GM12878 (cell line): ENCODE measurements around the gene ATP8B1. TPM values are rescaled to one million over a fixed set of nuclear protein-coding genes. Genes with fewer than 3 reads are reported as not detected.

Source experiments
- ATAC-seq: fragments of 200-7000 bp; cut with Tn5 transposase; 3 replicates; pipeline ENCODE4 v1.9.1; 2020; ENCODE audit warnings: mild to moderate bottlenecking, moderate library complexity
- BruUV-seq: library from RNA; stranded (reverse); fragments of 400-500 nt; replicated peaks from 2 replicates; lab custom pipeline; 2021; lab: Mats Ljungman, UMichigan
- CTCF ChIA-PET: fragments of 300-600 bp; sonication (Branson Sonifier 250); formaldehyde crosslinking; extraction: SDS; loops from one replicate; lab custom pipeline; 2021; ENCODE audit warnings: inconsistent platforms; lab: Yijun Ruan, JAX
- POLR2A ChIA-PET: fragments of 350-600 bp; formaldehyde crosslinking; extraction: SDS; loops from one replicate; lab custom pipeline; 2021; ENCODE audit warnings: inconsistent platforms; lab: Charles Lee
- RAD21 ChIA-PET: fragments of 300-600 bp; sonication (Branson Sonifier 250); formaldehyde crosslinking; loops from one replicate; lab custom pipeline; 2023; ENCODE audit warnings: antibody characterized with exemption; ENCODE audit not compliant: unreplicated experiment; lab: Charles Lee
- SMC1A ChIA-PET: fragments of 300-600 bp; sonication (Branson Sonifier 250); formaldehyde crosslinking; loops from one replicate; lab custom pipeline; 2023; ENCODE audit not compliant: unreplicated experiment, uncharacterized antibody; lab: Charles Lee
- DNase-seq: peaks from one replicate; pipeline ENCODE4 v3.0.0-alpha.2; 2011; ENCODE audit warnings: low read depth, low spot score
- FAIRE-seq: peaks from 3 replicates; lab custom pipeline; 2011; peaks lifted over from hg19 to GRCh38; lab: Jason Lieb, UNC
- H2AFZ ChIP-seq: 2 replicates; pipeline ENCODE4 v1.6.0; 2011; ENCODE audit warnings: low read depth, low read length, control low read depth; ENCODE audit not compliant: control insufficient read depth
- H3K27ac ChIP-seq: 2 replicates; pipeline ENCODE4 v1.5.1; 2011; ENCODE audit warnings: control low read depth; ENCODE audit not compliant: control insufficient read depth, insufficient read depth
- H3K27me3 ChIP-seq, 2 experiments: replicated peaks in 1 of 2; 2 replicates each; pipeline versions ENCODE4 v1.6.0 to v1.6.1; 2011; ENCODE audit warnings: low read length in 1 of 2; ENCODE audit not compliant: control insufficient read depth in 2 of 2, insufficient read depth in 2 of 2
- H3K36me3 ChIP-seq, 2 experiments: 2 replicates each; pipeline ENCODE4 v1.5.1; 2011; ENCODE audit warnings: low read length in 1 of 2; ENCODE audit not compliant: control insufficient read depth in 2 of 2, insufficient read depth in 2 of 2
- H3K4me1 ChIP-seq: 2 replicates; pipeline ENCODE4 v1.6.1; 2011; ENCODE audit warnings: mild to moderate bottlenecking, low read length, moderate library complexity, mixed read lengths; ENCODE audit not compliant: control insufficient read depth, insufficient read depth
- H3K4me2 ChIP-seq: 2 replicates; pipeline ENCODE4 v1.6.0; 2011; ENCODE audit warnings: control low read depth; ENCODE audit not compliant: control insufficient read depth, insufficient read depth
- H3K4me3 ChIP-seq: fragments of 200-600 bp; sonication (generic); 2 replicates; pipeline ENCODE4 v1.5.1; 2016
- H3K79me2 ChIP-seq: 2 replicates; pipeline ENCODE4 v1.6.0; 2011; ENCODE audit warnings: low read length; ENCODE audit not compliant: control insufficient read depth, insufficient read depth
- H3K9ac ChIP-seq: 2 replicates; pipeline ENCODE4 v1.8.0; 2011; ENCODE audit warnings: low read length, control low read depth, mixed read lengths; ENCODE audit not compliant: control insufficient read depth, insufficient read depth
- H3K9me3 ChIP-seq: replicated peaks from 3 replicates; pipeline ENCODE4 v1.5.1; 2011; ENCODE audit warnings: mild to moderate bottlenecking, low read length; ENCODE audit not compliant: control insufficient read depth, insufficient read depth
- H4K20me1 ChIP-seq: 2 replicates; pipeline ENCODE4 v1.6.0; 2011; ENCODE audit not compliant: control insufficient read depth, insufficient read depth
- BCLAF1 ChIP-seq: fragments of 450-650 bp; IDR thresholded peaks from 2 replicates; pipeline ENCODE4 v1.6.1; 2017; ENCODE audit warnings: antibody characterized with exemption, mild to moderate bottlenecking, moderate library complexity
- HCFC1 ChIP-seq: fragments of 150-350 bp; IDR thresholded peaks from 2 replicates; pipeline ENCODE4 v1.6.1; 2014; ENCODE audit warnings: low read length
- HDAC2 ChIP-seq: fragments of 200-600 bp; sonication (generic); IDR thresholded peaks from 2 replicates; pipeline ENCODE4 v1.6.1; 2017
- NFYA ChIP-seq: IDR thresholded peaks from 2 replicates; pipeline ENCODE4 v1.6.1; 2011; ENCODE audit warnings: low read depth, mild to moderate bottlenecking, low read length, improper control_type of control experiment, borderline replicate concordance
- RAD51 ChIP-seq: fragments of 450-650 bp; IDR thresholded peaks from 2 replicates; pipeline ENCODE4 v1.6.1; 2016; ENCODE audit warnings: moderate library complexity, mild to moderate bottlenecking, inconsistent platforms
- ZNF24 ChIP-seq: fragments of 450-650 bp; IDR thresholded peaks from 2 replicates; pipeline ENCODE4 v1.6.1; 2017; ENCODE audit warnings: antibody characterized with exemption, mild to moderate bottlenecking
- WGBS: methylation state at CpG from one replicate; pipeline ENCODE4 v1.1.6; 2016; ENCODE audit warnings: low lambda C conversion rate; ENCODE audit not compliant: insufficient replicate concordance, insufficient coverage; ENCODE audit errors: missing lambda C conversion rate; 5-methylcytosine and 5-hydroxymethylcytosine counted together
- in situ Hi-C: fragments of 300-500 bp; cut with MboI; formaldehyde crosslinking; loops from 9 replicates; pipeline ENCODE4 v1.14.3; 2018; ENCODE audit warnings: mixed read lengths
- intact Hi-C: fragments of 100-400 bp; cut with micrococcal nuclease; formaldehyde crosslinking; loops from one replicate; pipeline ENCODE4 v1.14.2; 2022; ENCODE audit not compliant: unreplicated experiment
- polyA plus RNA-seq, 11 experiments: library from polyadenylated mRNA; depleted of rRNA in 4 of 11; unstranded in 6 of 11; stranded (reverse) in 5 of 11; fragments of >200 nt; fragmentation: Nextera tagmentation in 4 of 11; fragmentation: Illumina TruSeq in 1 of 11; extraction: Ambion mirVana in 4 of 11; extraction: Trizol in 1 of 11; gene quantifications; 1 replicate in 1 of 11; 2 replicates in 10 of 11; pipeline versions ENCODE4 v1.2.1 to v1.2.3, GENCODE V29; 2011 to 2016; ENCODE audit warnings: inconsistent platforms in 2 of 11, missing spikeins in 2 of 11, low read depth in 1 of 11
- total RNA-seq, 4 experiments: library from RNA; depleted of rRNA in 3 of 4; stranded (reverse); fragments of >200 nt in 3 of 4; fragmentation: Illumina TruSeq in 1 of 4; extraction: Trizol in 1 of 4; gene quantifications; 2 replicates each; pipeline versions ENCODE4 v1.2.1 to v1.2.3, GENCODE V29; 2013 to 2021
- TF ChIP-seq, protein P1 (sequence below): fragments of 150-350 bp; IDR thresholded peaks from 2 replicates; pipeline ENCODE4 v1.6.1; 2016; ENCODE audit warnings: low read depth, low read length
- TF ChIP-seq, protein P2 (sequence below): IDR thresholded peaks from 2 replicates; pipeline ENCODE4 v1.6.1; 2012; ENCODE audit warnings: low read depth, low read length, improper control_type of control experiment
- TF ChIP-seq, protein P3 (sequence below): fragments of 150-350 bp; IDR thresholded peaks from 2 replicates; pipeline ENCODE4 v1.6.1; 2014; ENCODE audit warnings: mild to moderate bottlenecking, low read depth, low read length

Gene ATP8B1
- total and polyA plus RNA-seq, 10 of the 15 experiments (the other 5 are each of a cell fraction or from before 2014, with no cell fraction given), result 0.03 to 0.37 (median 0.11) TPM

GRCh38 chr18:57812126-57812477 is 9.0 kb upstream of the ATP8B1 start (continued):
- TF ChIP-seq, protein P1, sequence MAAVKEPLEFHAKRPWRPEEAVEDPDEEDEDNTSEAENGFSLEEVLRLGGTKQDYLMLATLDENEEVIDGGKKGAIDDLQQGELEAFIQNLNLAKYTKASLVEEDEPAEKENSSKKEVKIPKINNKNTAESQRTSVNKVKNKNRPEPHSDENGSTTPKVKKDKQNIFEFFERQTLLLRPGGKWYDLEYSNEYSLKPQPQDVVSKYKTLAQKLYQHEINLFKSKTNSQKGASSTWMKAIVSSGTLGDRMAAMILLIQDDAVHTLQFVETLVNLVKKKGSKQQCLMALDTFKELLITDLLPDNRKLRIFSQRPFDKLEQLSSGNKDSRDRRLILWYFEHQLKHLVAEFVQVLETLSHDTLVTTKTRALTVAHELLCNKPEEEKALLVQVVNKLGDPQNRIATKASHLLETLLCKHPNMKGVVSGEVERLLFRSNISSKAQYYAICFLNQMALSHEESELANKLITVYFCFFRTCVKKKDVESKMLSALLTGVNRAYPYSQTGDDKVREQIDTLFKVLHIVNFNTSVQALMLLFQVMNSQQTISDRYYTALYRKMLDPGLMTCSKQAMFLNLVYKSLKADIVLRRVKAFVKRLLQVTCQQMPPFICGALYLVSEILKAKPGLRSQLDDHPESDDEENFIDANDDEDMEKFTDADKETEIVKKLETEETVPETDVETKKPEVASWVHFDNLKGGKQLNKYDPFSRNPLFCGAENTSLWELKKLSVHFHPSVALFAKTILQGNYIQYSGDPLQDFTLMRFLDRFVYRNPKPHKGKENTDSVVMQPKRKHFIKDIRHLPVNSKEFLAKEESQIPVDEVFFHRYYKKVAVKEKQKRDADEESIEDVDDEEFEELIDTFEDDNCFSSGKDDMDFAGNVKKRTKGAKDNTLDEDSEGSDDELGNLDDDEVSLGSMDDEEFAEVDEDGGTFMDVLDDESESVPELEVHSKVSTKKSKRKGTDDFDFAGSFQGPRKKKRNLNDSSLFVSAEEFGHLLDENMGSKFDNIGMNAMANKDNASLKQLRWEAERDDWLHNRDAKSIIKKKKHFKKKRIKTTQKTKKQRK, result no peak
- TF ChIP-seq, all 136 proteins: peak for 0

- no peak for ATAC-seq
- ChIA-PET SMC1A (interaction anchor here (1.5 kb wide), 1 partner anchor 60 kb away, joined by 4 read pairs; no protein-coding TSS in a partner anchor), CTCF (no interaction called here), POLR2A (no interaction called here), RAD21 (no interaction called here)
- Histone ChIP-seq H4K20me1 (no peaks in the 10 kb centered on the region), H3K9ac (no peak overlapping the region), H3K4me1 (no peaks in the 10 kb centered on the region), H3K4me2 (no peak overlapping the region), H3K79me2 (no peaks in the 10 kb centered on the region), H3K9me3 (peaks cover 8% of the 10 kb centered on the region; the same call in 2 of the 3 replicates), H3K27me3 (no peaks in the 10 kb centered on the region), H2AFZ (no peak overlapping the region), H3K36me3 (no peaks in the 10 kb centered on the region), H3K27ac (no peak overlapping the region), H3K4me3 (no peak overlapping the region)
- no peak for DNase-seq
- WGBS, result 49% methylated on average over 4 of the region's 4 CpGs
- in situ Hi-C loops (no loop called here), intact Hi-C loops (no loop called here)
- no peak for FAIRE-seq
- no TSS peak for BruUV-seq
- TF ChIP-seq ZNF24, result no peak
- no peak for TF ChIP-seq BCLAF1
- TF ChIP-seq NFYA, result no peak
- no peak for TF ChIP-seq HDAC2
- no peak for TF ChIP-seq HCFC1
- TF ChIP-seq, protein P2, sequence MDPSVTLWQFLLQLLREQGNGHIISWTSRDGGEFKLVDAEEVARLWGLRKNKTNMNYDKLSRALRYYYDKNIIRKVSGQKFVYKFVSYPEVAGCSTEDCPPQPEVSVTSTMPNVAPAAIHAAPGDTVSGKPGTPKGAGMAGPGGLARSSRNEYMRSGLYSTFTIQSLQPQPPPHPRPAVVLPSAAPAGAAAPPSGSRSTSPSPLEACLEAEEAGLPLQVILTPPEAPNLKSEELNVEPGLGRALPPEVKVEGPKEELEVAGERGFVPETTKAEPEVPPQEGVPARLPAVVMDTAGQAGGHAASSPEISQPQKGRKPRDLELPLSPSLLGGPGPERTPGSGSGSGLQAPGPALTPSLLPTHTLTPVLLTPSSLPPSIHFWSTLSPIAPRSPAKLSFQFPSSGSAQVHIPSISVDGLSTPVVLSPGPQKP, result no peak
- TF ChIP-seq, protein P3, sequence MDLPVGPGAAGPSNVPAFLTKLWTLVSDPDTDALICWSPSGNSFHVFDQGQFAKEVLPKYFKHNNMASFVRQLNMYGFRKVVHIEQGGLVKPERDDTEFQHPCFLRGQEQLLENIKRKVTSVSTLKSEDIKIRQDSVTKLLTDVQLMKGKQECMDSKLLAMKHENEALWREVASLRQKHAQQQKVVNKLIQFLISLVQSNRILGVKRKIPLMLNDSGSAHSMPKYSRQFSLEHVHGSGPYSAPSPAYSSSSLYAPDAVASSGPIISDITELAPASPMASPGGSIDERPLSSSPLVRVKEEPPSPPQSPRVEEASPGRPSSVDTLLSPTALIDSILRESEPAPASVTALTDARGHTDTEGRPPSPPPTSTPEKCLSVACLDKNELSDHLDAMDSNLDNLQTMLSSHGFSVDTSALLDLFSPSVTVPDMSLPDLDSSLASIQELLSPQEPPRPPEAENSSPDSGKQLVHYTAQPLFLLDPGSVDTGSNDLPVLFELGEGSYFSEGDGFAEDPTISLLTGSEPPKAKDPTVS, result no peak
- TF ChIP-seq RAD51, result no peak
These were observed 8.5 kb upstream of the ATP8B1 start for GRCh38 chr18:57811477-57812125.
